GM12872 (cell line): Measurements from ENCODE around the gene NOB1.

Experiments
- TF ChIP-seq, protein P1 (sequence below): IDR thresholded peaks from 3 replicates; pipeline ENCODE4 v1.5.1; 2011; ENCODE audit warnings: low read depth, mild to moderate bottlenecking, low read length, moderate library complexity; ENCODE audit not compliant: insufficient read depth

Gene NOB1

DNA sequence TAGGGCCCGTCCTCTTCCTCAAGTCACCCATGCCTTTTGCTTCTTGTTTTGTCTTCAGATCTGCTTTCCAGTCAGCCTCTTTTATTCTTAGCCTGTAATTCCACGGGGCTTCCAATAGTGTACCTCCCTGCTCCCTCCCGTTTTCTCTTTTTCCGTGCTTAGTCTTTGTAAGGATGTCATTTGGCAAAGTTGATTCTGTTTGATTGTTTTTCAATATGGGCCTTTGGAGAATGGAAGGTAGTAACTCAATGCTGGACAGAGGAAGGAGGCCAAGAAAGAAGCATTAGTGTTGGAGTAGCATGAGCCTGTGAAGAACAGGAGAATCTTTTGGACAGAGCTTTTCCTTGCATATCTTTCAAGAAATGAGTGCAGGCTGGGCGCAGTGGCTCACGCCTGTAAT lies 13.9 kb upstream of the NOB1 start:
- TF ChIP-seq, protein P1, sequence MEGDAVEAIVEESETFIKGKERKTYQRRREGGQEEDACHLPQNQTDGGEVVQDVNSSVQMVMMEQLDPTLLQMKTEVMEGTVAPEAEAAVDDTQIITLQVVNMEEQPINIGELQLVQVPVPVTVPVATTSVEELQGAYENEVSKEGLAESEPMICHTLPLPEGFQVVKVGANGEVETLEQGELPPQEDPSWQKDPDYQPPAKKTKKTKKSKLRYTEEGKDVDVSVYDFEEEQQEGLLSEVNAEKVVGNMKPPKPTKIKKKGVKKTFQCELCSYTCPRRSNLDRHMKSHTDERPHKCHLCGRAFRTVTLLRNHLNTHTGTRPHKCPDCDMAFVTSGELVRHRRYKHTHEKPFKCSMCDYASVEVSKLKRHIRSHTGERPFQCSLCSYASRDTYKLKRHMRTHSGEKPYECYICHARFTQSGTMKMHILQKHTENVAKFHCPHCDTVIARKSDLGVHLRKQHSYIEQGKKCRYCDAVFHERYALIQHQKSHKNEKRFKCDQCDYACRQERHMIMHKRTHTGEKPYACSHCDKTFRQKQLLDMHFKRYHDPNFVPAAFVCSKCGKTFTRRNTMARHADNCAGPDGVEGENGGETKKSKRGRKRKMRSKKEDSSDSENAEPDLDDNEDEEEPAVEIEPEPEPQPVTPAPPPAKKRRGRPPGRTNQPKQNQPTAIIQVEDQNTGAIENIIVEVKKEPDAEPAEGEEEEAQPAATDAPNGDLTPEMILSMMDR, result no peak

DNA sequence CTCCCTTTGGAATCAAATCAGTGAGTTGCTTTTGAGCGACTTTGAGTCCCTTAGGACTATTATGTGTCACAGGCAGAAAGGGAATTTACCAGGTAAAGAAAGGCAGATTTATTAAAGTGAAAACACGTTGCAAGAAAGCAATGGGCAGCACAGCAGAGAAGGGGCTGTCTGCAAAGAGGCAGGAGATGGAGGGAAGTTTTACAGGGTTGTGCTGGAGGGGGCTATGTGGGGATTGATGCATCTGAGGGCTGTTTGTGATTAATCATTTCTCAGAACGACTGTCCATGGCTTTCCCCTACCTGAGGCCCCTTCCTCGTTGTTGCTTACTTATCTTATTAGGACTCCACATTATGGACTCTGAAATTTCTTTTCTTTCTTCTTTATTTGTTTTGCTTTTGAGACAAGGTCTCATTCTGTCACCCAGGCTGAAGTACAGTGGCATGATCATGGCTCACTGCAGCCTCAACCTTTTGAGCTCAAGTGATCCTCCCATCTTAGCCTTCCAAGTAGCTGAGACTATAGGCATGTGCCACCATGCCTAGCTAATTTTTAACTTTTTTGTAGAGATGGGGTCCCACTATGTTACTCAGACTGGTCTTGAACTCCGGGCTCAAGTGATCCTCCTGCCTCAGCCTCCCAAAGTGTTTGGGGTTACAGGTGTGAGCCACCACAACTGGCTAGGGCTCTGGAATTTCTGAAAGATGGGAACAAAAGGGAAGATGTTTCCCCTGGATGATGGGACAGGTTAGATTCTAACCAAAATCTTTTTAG lies 12.9 kb upstream of the NOB1 start:
- TF ChIP-seq, protein P1, result no peak

DNA sequence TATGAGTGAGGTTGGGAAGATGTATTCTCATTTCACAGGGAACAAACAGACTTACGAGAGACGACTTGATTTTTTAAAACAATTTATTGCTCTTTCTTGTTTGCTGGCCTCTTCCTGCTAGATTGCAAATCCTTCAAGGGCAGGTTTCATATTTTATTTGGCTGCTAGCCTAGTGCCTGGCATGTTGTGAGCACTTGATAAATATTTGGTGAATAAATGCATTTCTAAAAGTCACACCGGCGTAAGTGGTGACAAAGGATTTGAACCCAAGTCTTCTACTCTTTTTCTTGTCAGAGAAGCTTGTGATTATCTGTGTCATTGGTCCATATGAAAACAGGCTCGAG lies 8.8 kb upstream of the NOB1 start:
- TF ChIP-seq, protein P1, result no peak

DNA sequence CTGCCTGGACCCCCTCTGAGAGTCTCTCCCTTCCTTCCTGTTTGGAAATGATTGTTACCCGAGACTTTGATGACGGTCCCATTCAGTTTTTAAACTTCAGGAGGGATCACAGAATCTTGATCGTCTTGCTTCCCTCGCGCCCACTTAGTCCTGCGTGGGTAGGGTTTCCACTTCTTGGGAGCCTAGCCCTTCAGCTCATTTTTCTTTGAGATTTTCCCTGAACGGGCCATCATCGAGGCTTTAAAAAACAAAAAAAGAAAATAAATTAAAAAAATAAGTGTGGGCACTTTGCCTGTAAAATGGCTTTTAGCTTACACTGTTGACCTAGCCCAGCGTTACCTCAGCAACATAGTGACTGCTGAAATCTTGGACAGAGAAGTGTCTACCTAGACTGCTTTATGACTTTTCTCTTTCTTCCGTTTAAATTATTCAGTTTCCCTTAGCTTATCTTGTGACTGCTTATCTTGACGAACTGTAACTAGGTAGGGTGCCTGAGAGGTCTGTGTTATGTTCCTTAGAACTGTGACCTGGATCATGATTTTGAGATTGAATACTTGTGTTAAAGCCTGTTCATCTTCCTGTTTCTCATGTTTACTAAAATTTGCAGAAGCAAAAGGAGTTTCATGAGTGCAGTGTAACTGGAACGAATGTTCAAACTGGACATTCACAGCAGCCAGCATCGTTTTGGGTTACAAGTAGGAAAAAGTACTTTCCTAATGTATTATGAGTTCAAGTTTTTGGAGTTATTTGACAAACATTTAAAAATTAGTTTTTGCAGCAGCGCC lies 8.3 kb upstream of the NOB1 start:
- TF ChIP-seq, protein P1, result no peak

DNA sequence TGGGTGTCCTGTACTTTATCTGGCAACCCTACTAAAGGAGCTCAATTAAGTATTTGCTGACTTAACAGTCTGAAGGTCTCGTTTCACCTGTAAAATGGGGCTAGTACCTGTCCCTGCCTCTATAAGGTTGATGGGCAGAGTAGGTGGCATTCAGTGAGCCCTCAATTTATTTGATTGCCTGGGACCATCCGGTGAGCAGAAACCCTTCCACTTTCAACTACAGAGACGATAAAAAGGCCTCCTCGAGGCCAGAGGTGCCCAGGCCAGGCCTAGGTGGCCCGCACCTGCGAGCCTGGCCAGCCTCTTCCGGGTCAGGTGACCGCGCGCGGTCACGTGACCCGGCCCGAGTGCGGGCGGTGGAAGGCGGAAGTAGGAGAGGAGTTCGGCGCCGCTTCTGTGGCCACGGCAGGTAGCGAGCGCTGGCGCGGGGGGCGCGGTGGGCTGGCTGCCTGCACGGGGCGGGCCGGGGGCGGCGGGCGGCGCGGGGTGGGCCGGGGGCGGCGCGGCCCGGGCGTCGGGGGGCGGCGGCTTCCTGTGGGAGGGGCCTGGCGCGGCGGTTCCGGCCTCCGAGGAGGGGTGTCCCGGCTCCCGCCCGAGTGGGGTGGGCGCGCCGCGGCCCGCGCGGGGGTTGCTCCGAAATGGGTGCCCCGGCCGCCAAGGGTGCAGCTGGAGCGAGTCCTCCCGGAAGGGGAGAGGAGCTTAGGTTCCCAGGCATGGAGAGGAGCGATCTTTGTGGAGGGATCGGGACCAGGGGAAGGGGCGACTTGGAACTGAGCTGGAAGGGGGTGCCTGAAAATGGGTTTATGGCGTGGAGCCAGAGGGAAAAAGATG lies 7.5 kb upstream of the NOB1 start, which contains the start of gene WWP2:
WWP2 (plus strand) TSS at position 350 of the 831 bp plus-strand sequence. CDS start 24,679 bp downstream, outside the sequence.
- TF ChIP-seq, protein P1, result no peak

DNA sequence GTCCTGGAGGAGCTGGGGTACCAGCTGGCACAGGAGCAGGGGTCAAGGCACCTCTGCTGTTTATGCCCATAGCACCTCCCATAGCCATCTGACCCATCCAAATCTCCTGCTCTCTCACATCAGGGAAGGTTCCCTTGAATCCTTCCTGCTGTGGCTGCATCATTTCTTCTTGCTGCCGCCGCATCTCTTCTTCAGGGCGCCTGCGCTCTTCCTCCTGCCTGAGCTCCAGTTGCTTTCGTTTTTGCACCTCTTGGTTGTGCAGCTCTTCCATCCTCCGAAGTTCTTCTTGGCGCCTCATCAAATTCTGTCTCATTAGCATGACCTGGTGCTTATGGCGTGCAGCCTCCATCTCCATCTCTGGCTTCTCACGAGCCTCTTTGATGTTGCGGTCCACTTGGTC lies 2.0 kb upstream of the NOB1 start:
- TF ChIP-seq, protein P1, result no peak

DNA sequence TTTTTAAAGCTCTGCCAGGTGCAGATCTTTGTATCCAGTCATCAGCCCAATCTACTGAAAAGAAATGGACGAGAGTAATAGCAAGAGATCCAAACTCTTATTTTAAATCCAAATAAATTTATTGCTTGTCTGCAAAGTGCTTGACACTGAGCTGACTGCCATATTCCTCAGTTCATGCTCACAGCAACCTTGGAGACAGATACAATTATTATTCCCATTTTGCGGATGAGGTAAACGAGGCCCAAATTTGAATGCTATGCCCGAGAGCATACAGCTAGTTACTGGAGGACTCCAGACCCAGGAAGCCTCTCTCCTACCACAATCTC lies 620 bp downstream of the NOB1 start:
- TF ChIP-seq, protein P1, result no peak
